Type B pancreatic cell (in vitro differentiated cells): ENCODE measurements around the gene PLA2G15. TPM values are rescaled to one million over a fixed set of nuclear protein-coding genes. Genes with fewer than 3 reads are reported as not detected.
"Not testable (repeated sequence)": the region's sequence is repeated elsewhere in the genome, so short reads cannot be mapped to it uniquely, and the experiment has no call there.

ENCODE experiments used
- DNase-seq: peaks from one replicate; pipeline ENCODE4 v3.0.0; 2021; ENCODE audit warnings: mixed read lengths; ENCODE audit not compliant: unreplicated experiment; ENCODE audit errors: extremely low spot score
- H3K27ac Mint-ChIP-seq: 2 replicates; pipeline ENCODE4 v1.8.0; 2021; ENCODE audit warnings: mild to moderate bottlenecking, mixed read lengths
- H3K27me3 Mint-ChIP-seq: 2 replicates; pipeline ENCODE4 v1.8.0; 2021; ENCODE audit warnings: mixed read lengths
- H3K36me3 Mint-ChIP-seq: 2 replicates; pipeline ENCODE4 v1.8.0; 2021; ENCODE audit warnings: mixed read lengths
- H3K4me1 Mint-ChIP-seq: one replicate; pipeline ENCODE4 v1.8.0; 2021; ENCODE audit warnings: mixed read lengths; ENCODE audit not compliant: unreplicated experiment
- H3K4me3 Mint-ChIP-seq: 2 replicates; pipeline ENCODE4 v1.8.0; 2021; ENCODE audit warnings: mild to moderate bottlenecking, mixed read lengths
- H3K9me3 Mint-ChIP-seq: 2 replicates; pipeline ENCODE4 v1.8.0; 2021; ENCODE audit warnings: mixed read lengths
- CTCF ChIP-seq: fragments of 200-600 bp; sonication (generic); conservative IDR thresholded peaks from 2 replicates; pipeline ENCODE4 v1.5.0; 2021; ENCODE audit warnings: antibody characterized with exemption, mild to moderate bottlenecking
- total RNA-seq: library from RNA; stranded (reverse); gene quantifications from 2 replicates; pipeline ENCODE4 v1.2.1, GENCODE V29; 2021; ENCODE audit warnings: low replicate concordance

Gene PLA2G15
- total RNA-seq, 1 donor from 2014 or later = 20.1 TPM

- H3K4me3 Mint-ChIP-seq = no peak overlapping the region
- peaks cover 13% of the 10 kb centered on the region for H3K4me1 Mint-ChIP-seq
- no peak overlapping the region for H3K27ac Mint-ChIP-seq
- DNase-seq = no peak
- no peak for TF ChIP-seq CTCF
- H3K9me3 Mint-ChIP-seq = no peaks in the 10 kb centered on the region
- no peaks in the 10 kb centered on the region for H3K27me3 Mint-ChIP-seq
- peaks cover 22% of the 10 kb centered on the region for H3K36me3 Mint-ChIP-seq
These were observed 41.2 kb downstream of the PLA2G15 start for GRCh38 chr16:68286153-68287074.

- Mint-ChIP-seq H3K4me1 (peaks cover 13% of the 10 kb centered on the region), H3K27me3 (no peaks in the 10 kb centered on the region), H3K9me3 (no peaks in the 10 kb centered on the region), H3K36me3 (peaks cover 21% of the 10 kb centered on the region), H3K4me3 (no peak overlapping the region), H3K27ac (no peak overlapping the region)
- TF ChIP-seq CTCF = no peak
- no peak for DNase-seq
These were observed 42.4 kb downstream of the PLA2G15 start for GRCh38 chr16:68287276-68288251.

- Mint-ChIP-seq H3K36me3 (peaks cover 25% of the 10 kb centered on the region), H3K27me3 (no peaks in the 10 kb centered on the region), H3K27ac (no peak overlapping the region), H3K4me1 (peaks cover 13% of the 10 kb centered on the region), H3K9me3 (no peaks in the 10 kb centered on the region), H3K4me3 (no peak overlapping the region)
- DNase-seq = no peak
- TF ChIP-seq CTCF = no peak
These were observed 43.1 kb downstream of the PLA2G15 start for GRCh38 chr16:68288252-68288650.

GRCh38 chr16:68288796-68289195 is 43.6 kb downstream of the PLA2G15 start:
- not testable (repeated sequence) for H3K4me3 Mint-ChIP-seq, H3K9me3 Mint-ChIP-seq, DNase-seq, H3K4me1 Mint-ChIP-seq, H3K27me3 Mint-ChIP-seq, H3K27ac Mint-ChIP-seq
- peaks cover 25% of the 10 kb centered on the region for H3K36me3 Mint-ChIP-seq

- Mint-ChIP-seq H3K27me3 (no peaks in the 10 kb centered on the region), H3K27ac (no peak overlapping the region), H3K4me3 (no peak overlapping the region), H3K36me3 (peaks cover 25% of the 10 kb centered on the region), H3K9me3 (no peaks in the 10 kb centered on the region), H3K4me1 (peaks cover 9% of the 10 kb centered on the region)
- DNase-seq = no peak
- TF ChIP-seq CTCF = no peak
These were observed 44.0 kb downstream of the PLA2G15 start for GRCh38 chr16:68289202-68289601.
